ENCODE measurements around the gene NPM3.

DNA sequence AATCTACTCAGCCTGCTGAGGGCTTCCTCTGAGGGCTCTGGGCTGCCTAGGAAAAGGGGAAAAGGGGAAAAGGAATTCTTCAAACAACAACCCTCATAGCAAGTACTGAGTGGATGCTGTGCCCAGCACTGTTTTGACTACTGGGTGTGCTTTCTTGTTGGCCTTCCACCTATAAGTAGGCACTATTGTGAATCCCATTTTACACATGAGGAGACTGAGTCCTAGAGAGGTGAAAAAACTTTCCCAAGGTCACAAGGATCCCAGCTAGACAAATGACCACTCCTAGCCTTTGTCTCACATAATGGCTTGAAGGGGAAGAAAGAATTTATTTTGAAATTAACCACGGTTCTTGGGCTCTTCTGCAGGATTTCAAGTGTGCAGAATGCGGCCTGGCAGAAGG lies 24.4 kb downstream of the NPM3 start:
- TF ChIP-seq, protein P1, sequence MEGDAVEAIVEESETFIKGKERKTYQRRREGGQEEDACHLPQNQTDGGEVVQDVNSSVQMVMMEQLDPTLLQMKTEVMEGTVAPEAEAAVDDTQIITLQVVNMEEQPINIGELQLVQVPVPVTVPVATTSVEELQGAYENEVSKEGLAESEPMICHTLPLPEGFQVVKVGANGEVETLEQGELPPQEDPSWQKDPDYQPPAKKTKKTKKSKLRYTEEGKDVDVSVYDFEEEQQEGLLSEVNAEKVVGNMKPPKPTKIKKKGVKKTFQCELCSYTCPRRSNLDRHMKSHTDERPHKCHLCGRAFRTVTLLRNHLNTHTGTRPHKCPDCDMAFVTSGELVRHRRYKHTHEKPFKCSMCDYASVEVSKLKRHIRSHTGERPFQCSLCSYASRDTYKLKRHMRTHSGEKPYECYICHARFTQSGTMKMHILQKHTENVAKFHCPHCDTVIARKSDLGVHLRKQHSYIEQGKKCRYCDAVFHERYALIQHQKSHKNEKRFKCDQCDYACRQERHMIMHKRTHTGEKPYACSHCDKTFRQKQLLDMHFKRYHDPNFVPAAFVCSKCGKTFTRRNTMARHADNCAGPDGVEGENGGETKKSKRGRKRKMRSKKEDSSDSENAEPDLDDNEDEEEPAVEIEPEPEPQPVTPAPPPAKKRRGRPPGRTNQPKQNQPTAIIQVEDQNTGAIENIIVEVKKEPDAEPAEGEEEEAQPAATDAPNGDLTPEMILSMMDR (conservative IDR thresholded peaks at IDR 0.05 in 1 of 2, IDR thresholded peaks at IDR 0.05 in 1 of 2; ENCODE audit: extremely low read depth in 1 of 2, insufficient read depth in 1 of 2, low read depth in 1 of 2, low read length in 2 of 2) = no peak
- TF ChIP-seq EZH2 (IDR thresholded peaks at IDR 0.05; ENCODE audit: borderline replicate concordance, low read length) = no peak
